GM18508 (cell line): Measurements from ENCODE around the gene CAPRIN1.
A peak's percentile ranks its signal among the peaks of the same experiment; 100 is the strongest.
"Not testable (repeated sequence)": the region's sequence is repeated elsewhere in the genome, so short reads cannot be mapped to it uniquely, and the experiment has no call there.

Source experiments
- ATAC-seq: cut with Tn5 transposase; IDR thresholded peaks from one replicate; pipeline ENCODE4 v1.9.1; 2021; ENCODE audit warnings: moderate number of reproducible peaks; ENCODE audit not compliant: insufficient read depth, unreplicated experiment

The CAPRIN1 gene

DNA sequence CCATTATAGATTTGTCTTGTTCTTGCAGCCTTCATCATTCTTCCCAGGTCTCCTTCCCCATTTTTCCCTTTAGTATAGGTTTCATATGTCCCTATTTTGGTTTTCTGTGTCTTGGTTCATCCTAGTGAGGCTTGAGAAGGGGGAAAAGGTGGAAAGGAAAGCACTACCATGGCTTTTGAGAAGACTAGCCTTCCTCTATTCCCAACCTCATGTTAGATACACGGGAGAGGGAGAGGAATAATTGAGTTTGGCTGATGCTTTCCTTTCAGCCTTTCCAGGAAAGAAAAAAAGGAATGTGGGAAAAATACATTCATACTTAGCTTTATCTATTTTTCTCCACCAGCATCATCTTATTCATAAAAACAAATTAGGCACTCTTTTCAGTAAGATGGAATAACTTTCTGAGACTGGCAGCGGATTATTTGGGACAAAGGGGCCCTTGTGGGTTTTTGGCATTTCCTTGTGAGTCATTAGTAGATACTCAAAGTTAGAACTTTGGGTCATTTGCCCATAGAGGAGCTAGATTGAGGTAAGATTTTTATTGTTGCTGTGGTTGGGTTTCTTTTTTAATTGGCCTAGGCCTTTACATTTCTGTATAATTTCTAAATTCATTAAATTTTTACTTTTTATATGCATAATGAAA is 23.8 kb downstream of the CAPRIN1 start:
- no peak for ATAC-seq

DNA sequence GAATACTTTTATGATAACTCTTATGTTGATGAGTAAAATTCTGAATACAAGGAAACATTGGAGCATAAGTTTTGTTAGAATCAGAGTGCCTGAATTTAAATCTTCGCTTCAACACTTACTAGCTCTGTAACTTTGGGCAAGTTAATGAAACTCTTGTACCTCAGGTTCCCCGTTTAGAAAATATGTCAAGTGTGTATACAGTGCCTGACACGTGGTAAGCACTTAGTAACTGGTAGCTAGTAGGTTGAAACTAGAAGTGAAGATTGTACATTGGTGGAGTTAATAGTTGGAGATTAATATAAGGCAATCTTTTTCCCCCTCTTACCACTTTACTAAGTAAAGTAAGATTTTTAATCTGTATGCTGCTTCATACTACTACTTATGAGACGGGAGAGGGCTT is 29.1 kb downstream of the CAPRIN1 start:
- ATAC-seq, result no peak

GRCh38 chr11:34084637-34085036 is 33.1 kb downstream of the CAPRIN1 start:
- no peak for ATAC-seq

DNA sequence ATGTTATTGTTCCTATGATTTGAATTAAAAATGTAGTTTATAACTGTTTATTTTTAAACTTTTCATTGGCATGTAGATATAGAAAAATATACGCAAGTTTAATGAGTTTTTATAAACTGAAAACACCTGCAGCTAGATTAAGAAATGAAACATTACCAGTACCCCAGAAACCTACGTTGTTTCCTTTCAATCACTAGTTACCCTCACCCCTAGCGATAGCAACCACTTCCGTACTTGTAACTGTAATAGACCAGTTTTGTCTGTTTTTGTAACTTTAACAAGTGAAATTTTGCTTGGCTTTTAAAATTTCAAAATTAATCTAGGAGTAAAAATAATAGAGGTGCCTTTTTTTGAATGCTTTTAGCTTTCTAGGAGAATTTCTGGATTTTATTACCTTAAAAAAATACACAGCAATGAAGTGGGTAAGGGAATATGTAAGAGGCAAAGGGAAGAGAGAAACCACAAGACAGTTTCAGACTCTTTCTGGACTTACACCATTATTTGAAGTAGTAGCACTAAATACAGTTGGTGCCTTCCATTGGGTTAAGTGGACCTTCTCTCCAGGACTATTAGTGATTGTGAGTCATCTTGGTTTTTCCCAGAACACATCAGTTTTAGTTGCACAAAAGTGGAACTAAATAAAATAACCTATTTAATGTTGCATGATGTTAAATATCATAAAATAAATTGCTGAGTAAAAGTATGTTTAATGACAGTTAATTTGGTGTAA is 35.2 kb downstream of the CAPRIN1 start:
- no peak for ATAC-seq

DNA sequence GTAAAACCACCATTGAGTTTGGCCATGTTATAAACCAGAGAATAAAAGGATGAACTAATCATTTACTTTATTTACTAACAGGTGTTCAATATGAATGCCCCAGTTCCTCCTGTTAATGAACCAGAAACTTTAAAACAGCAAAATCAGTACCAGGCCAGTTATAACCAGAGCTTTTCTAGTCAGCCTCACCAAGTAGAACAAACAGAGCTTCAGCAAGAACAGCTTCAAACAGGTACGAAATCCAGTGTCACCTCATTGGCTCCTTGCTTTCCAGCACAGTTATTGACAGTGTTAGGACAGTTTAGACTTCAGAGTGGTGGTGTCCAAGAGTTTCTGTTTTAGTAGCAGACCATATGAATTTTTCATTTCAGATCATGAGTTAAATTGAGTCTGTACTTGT is 40.3 kb downstream of the CAPRIN1 start:
- no peak for ATAC-seq

DNA sequence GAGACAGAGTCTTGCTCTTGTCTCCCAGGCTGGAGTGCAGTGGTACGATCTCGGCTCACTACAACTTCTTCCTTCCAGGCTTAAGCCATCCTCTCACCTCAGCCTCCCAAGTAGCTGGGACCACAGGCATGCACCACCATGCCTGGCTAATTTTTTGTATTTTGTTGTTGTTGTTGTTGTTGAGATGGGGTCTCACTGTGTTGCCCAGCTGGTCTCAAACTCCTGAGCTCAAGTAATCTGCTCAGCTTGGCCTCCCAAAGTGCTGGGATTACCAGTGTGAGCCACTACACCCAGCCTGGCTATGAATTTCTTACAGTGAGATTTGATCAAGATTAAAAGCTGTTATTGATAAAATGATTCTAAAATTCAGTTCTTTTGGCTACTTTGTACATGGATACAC is 43.4 kb downstream of the CAPRIN1 start:
- ATAC-seq, result not testable (repeated sequence)

- ATAC-seq, result no peak
These were observed 47.3 kb downstream of the CAPRIN1 start for GRCh38 chr11:34098813-34099212.

GRCh38 chr11:34104680-34105078 is 53.1 kb downstream of the CAPRIN1 start:
- no peak for ATAC-seq

DNA sequence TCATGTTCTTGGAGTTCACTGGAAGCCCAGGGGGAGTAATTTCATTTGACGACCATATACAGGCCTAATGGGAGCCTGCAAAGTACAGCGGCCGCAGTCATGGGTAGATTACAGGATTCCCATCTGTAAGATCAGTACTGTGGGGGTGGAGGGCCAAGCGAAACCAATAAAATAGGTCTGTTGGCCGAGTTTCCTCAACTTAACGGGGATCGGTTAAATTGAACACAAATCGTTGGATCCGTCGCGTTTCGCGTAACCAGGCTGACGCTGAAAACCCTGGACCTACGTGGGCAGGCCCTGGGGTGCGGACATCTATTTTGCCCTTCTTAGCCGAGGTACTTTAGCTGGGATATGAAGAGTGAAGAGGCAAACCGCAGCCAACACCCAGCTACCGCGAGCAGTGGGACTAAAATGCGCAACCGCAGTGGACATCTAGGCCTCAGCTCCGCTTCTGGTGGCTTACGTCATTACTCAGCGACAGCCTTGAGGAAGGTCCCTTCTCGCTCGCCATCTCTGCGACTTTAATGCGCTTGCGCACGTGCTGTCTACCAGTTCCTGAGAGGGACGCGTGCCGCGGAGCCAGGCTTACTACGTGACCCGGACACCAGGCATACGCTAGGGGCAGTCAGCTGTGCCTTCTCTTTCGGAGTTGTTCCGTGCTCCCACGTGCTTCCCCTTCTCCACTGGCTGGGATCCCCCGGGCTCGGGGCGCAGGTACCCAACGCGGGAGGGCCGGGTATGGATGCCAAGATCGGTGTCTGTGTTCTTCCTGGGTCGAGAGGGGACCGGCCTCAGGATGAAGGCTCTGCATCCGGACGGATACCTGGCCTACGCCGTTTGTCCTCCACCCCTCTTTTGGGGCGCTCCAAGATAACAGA is 53.8 kb downstream of the CAPRIN1 start, which contains the start of gene NAT10:
NAT10 (plus strand) TSS at position 551 of the 878 bp plus-strand sequence. CDS start 2,597 bp downstream, outside the sequence.
- peak; percentile 82 for ATAC-seq

DNA sequence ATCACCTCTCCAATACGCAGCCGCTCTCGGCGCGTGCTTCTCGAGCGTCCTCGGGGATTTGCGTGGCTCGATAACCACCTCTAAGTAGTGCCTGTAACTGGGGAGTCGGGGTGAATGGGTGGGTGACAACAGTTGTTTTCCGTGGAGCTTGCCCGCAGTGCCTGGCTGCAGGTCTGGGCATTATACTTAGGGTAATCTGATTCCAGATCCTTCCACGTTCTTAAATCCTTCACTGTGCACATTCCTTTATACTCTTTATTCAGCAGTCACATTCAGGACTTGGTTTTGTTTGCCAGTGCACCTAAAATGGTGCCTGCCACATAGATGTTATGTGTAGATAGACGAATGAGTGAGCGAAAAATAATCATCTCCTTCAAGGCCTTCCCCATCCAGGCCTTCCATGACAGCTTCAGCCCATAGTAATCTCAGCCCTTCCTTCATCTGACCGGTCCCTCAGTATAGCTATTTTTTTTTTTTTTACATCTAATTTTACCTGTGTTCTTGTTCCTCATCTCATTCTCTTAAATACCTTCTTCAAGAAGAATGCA is 54.5 kb downstream of the CAPRIN1 start:
- ATAC-seq, result no peak

DNA sequence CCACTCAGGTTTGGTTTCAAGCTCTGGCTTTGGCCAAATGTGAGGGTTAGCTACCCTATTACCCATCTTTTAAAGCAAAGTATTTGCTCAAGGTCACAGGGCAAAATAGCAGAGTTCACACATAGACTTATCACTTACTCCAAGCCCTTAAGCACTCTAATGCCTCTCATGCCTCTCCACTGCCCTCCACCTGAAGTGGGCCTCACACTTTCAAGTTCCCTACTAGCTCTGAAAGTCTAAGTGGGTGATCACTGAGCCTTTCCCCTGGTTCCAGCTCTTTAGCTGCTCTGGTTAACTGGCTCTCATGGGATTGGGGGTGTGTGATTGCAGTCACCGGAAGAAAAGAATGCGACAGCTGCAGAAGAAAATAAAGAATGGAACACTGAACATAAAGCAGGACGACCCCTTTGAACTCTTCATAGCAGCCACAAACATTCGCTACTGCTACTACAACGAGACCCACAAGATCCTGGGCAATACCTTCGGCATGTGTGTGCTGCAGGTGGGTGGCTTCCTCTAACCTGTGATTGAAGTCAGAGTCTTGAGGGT is 60.3 kb downstream of the CAPRIN1 start:
- ATAC-seq, result no peak

GRCh38 chr11:34114014-34114413 is 62.5 kb downstream of the CAPRIN1 start:
- no peak for ATAC-seq

DNA sequence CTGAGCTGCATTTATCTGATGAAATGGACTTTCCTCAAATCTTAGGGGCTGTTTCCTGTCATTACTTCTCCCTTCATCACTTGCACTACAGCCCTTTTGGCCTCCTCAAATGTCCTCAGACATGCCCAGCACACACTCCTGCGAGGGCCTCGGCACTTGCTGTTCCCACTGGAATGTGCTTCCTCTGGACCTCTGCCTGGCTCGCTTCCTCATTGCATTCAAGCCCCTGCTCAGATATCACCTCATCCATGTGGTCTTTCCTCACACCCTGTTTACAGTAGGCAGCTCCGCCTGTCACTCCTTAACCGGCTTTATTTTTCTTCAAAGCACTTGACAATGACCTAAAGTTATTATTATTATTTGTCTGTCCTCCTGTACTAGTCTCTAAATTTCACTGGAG is 62.9 kb downstream of the CAPRIN1 start:
- ATAC-seq, result no peak

DNA sequence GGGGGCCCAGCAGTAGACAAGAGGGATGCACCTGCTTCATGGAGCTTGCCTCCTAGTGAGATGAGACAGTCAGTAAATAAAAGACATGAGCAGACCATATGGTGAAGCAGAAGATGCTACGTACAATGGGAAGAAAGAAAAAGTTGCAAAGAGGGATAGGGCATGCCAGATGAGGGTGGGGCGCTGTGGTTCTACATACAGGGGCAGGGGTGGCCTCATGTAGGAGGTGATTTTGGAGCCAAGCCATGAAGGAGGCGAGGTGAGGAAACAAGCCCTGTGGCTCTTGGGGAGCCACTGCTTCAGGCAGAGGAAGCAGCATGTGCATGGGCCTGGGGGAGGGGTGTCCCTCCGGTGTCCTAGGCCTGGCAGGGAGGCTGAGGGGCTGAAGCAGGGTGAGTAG is 69.1 kb downstream of the CAPRIN1 start:
- ATAC-seq, result no peak

GRCh38 chr11:34124885-34125668 is 73.5 kb downstream of the CAPRIN1 start:
- ATAC-seq, result no peak

DNA sequence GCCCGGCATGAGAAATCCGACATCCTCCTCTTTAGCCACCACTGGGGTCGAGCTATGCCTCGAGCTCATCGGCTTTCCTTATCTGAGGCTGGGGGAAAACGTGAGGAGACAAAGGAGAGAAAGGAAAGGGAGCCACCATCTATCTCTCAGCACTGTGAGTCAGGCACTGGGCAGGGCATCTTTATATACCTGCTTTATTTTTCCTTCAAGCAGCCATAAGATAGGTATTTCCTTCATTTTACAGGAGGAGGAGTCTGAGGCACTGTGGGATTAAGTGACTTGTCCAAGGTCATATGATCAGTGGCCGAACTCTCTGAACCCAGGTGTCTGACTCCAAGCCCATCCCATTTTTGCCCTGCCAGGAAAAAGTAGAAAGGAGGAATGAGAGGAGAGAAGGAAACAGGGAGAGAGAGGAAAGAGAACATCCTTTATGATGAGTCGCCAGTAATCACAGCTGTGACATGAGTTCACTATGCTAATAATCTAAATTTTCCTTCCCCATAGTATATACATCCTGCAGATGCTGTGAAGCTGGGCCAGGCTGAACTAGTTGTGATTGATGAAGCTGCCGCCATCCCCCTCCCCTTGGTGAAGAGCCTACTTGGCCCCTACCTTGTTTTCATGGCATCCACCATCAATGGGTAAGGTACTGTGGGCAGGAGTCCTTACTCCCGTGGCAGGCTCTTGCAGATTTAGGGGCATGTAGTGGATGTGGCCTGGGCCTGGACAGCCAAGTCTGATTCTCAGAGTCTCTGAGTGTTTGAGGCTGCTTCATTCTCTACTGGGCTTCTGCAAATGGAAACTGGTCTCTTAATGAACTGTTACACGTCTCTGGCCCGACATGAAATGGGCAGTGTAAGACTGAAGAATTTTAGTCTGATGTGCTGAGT is 75.7 kb downstream of the CAPRIN1 start:
- ATAC-seq, result no peak

DNA sequence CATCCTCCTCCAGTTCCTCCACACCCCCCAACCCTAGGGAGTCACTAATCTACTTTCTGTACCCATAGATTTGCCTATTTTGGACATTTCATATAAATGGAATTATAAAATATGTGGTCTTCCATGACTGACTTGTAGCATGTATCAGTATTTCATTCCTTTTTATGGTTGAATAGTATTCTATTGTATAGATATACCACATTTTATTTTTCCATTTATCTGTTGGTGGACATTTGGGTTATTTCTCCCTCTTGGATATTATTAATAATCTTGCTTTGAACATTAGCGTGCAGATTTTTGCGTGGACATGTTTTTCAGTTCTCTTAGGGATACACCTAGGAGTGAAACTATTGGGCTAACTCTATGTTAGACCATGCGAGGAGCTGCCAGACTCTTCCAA is 77.3 kb downstream of the CAPRIN1 start:
- ATAC-seq, result no peak

GRCh38 chr11:34132261-34132965 is 80.9 kb downstream of the CAPRIN1 start:
- ATAC-seq, result no peak
